Renal cortical epithelial cell (primary cell): ENCODE measurements around the gene CCDC177. TPM values are rescaled to one million over a fixed set of nuclear protein-coding genes. Genes with fewer than 3 reads are reported as not detected.

ENCODE experiments used
- DNase-seq: peaks from one replicate; pipeline ENCODE4 v3.0.0-alpha.2; 2011; ENCODE audit warnings: low read depth
- total RNA-seq: library from RNA; depleted of rRNA; stranded (reverse); fragments of >200 nt; gene quantifications from 2 replicates; pipeline ENCODE4 v1.2.3, GENCODE V29; 2014

The CCDC177 gene
- total RNA-seq, 1 donor from 2014 or later = not detected

GRCh38 chr14:69529563-69529962, 45.1 kb downstream of the CCDC177 start:
- no peak for DNase-seq

GRCh38 chr14:69528930-69529329, 45.7 kb downstream of the CCDC177 start:
- no peak for DNase-seq

- DNase-seq = no peak
These were observed 46.5 kb downstream of the CCDC177 start for GRCh38 chr14:69528143-69528542.

GRCh38 chr14:69527635-69528034, 47.0 kb downstream of the CCDC177 start:
- DNase-seq = no peak

DNA sequence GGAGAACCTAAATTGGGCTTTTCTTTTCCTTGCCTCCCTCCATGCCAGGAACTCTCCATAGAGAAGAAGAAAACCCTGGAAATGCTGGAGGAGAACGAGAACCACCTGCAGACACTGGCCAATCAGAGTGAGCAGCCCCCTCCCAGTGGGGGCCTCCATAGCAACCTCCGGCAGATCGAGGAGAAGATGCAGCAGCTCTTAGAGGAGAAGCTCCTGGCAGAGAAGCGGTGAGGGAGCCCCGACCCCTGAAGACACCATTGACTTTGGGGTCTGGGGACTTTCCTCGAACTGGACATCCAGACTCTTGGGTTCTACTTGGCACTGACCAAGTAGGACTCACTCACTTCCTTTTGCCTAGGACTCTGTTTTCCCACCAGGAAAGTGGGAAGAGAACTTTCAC, 48.8 kb downstream of the CCDC177 start:
- DNase-seq = no peak

- DNase-seq = no peak
These were observed 52.6 kb downstream of the CCDC177 start for GRCh38 chr14:69522026-69522425.

Other genes starting within 250 kb of the CCDC177 start
- 65.0 and 150 TPM in 2 replicates for gene ERH, start 176.6 kb downstream of the CCDC177 start, total RNA-seq
- 151 and 173 TPM in 2 replicates for gene SLC39A9, start 176.2 kb downstream of the CCDC177 start, total RNA-seq
- gene PLEKHD1, start 90.1 kb downstream of the CCDC177 start, total RNA-seq = 0.10 TPM in 1 of 2 replicates, not detected in the other
- gene SUSD6, start 36.7 kb upstream of the CCDC177 start, total RNA-seq = 20.8 and 34.2 TPM in 2 replicates
- gene SRSF5, start 192.3 kb upstream of the CCDC177 start, total RNA-seq = 124 and 291 TPM in 2 replicates
- not detected in 2 replicates for gene SLC10A1, start 222.4 kb upstream of the CCDC177 start, total RNA-seq